DND-41 (cell line): ENCODE results near the gene TMEM128.

Experiments
- CTCF ChIP-seq: IDR thresholded peaks from 2 replicates; pipeline ENCODE4 v1.5.1; 2012; ENCODE audit warnings: borderline replicate concordance, low read length, moderate library complexity, mild to moderate bottlenecking; ENCODE audit not compliant: poor library complexity, severe bottlenecking; ENCODE audit errors: extremely low read depth
- EZH2 ChIP-seq: IDR thresholded peaks from 3 replicates; pipeline ENCODE4 v1.6.1; 2012; ENCODE audit warnings: borderline replicate concordance, low read depth, mild to moderate bottlenecking, moderate library complexity, low read length, inconsistent platforms; ENCODE audit not compliant: severe bottlenecking

GRCh38 chr4:4202510-4202909 is 45.5 kb downstream of the TMEM128 start:
- no peak for TF ChIP-seq CTCF
- no peak for TF ChIP-seq EZH2
